HuH-7.5 (cell line): ENCODE results near the gene DOCK9.

ENCODE experiments used
- DNase-seq: peaks from one replicate; pipeline ENCODE4 v3.0.0; 2011; ENCODE audit warnings: low spot score

DOCK9 gene

DNA sequence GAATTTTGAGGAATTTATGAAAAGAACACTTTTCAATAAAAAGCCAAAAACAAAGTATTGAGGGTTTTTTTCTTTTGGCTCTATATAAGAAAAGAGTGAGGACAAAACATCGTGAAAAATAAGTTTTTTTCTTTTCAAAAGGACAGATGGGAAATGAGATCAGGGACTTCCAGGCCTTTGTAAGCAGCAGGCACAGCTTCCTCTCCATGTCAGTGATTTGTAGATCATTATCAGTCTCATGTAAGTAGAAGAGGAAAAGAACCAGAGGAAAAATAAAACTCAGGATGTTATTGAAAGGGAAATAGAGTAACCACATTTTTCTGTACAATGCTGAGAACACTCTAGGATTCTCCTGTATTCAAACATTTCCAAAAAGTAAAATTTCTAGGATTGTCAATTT is 29.9 kb downstream of the DOCK9 start:
- no peak for DNase-seq

DNA sequence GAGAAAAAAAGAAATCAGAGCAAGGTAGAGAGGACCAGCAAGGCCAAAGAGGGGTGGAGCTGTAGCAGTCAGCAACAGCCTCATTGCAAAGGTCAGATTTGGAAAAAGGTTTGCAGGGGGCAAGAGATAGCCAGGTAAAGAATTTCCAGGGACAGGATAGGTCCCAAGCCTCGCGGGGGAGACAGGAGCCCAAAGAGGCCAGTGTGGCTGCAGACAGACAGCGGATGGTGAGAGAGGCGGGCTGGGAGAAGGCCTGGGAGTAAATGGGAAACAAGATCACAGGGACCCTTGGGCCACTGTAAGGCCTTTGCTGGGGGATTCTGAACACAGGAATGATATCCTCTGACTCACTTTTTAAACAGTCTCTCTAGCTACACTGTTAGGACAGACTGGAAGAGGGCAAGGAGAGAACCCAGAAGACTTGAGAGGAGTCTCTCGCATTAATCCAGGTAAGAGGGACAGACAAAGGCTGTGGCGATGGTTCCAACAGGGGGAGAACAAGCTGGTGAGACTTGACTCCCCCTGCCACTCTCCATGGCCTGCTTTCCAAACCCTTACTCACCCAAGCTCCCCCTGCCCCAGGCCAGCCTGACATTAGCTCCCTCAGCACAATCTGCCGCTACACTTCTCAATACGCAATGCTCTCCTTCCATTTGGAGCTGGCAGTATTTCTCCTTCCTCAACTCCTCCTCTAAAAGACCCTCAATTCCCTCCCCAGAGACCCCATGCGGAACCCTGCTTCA is 31.8 kb downstream of the DOCK9 start:
- no peak for DNase-seq

DNA sequence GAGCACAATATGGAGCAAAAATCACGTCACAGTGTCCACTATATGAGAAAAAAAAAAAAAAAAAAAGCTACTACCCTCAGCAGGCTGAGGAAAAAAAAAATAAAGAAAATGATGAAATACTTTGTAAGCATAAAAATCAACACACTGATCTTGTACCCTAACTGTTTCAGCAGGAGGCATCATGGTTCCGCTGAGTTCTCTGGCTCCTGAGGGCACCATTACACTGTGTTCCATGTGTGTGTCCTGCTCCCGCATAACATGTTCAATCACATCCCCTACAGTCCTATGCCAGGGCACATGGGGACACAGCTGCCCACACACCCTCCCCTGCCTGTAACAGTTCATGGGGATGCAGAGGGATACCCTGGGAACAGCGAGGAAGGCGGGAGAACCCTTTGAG is 33.5 kb downstream of the DOCK9 start:
- DNase-seq = no peak

DNA sequence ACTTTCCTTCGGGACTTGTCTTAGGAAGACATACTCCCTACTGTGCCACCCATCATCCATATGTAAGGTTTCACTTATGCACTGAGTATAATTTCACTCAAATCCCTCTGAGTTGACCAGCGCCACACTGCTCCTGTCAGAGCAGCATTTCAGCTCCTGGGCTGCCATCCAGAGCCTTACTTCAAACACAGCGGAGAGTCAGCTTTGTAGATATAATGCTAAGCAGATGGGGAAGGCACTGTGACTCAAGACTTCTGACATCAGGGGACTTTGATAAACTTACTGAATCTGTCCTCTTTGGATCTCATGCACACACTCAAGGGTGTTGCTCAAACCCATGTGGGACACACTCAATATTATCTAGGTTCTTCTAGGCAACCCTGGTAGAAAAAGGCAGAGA is 34.9 kb downstream of the DOCK9 start:
- no peak for DNase-seq

DNA sequence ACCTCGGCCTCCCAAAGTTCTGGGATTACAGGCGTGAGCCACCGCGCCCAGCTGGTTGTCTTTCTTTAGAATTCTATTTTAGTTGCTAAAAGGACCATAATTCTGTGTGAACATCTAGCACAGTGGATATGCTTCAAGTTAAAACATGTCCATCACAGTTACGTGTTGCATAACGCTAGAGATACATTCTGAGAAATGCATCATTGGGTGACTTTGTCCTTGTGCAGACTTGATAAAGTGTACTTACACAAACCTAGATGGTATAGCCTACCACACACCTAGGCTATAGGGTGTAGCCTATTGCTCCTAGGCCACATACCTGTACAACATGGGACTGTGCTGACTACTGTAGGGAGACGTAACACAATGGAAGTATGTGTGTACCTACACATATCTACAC is 35.4 kb downstream of the DOCK9 start:
- no peak for DNase-seq

DNA sequence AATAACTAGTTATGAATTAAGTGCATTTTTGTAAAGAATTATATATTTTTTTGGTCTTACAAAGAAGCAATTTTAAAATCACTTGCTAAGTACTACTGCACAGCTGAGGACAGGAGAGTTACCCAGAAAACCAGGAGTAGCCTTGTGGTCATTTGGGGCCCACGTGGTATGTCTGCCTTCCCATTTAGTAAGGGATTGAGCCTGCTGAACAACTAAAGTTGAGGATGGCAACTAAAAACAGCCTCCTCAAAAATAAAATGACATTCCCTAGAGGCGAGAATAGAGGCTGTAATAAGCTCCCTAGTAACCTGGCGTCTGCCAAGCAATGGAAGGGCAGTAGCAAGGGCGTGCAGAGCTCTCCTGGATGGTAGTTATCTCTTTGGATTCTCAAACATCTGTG is 36.3 kb downstream of the DOCK9 start:
- DNase-seq = no peak

DNA sequence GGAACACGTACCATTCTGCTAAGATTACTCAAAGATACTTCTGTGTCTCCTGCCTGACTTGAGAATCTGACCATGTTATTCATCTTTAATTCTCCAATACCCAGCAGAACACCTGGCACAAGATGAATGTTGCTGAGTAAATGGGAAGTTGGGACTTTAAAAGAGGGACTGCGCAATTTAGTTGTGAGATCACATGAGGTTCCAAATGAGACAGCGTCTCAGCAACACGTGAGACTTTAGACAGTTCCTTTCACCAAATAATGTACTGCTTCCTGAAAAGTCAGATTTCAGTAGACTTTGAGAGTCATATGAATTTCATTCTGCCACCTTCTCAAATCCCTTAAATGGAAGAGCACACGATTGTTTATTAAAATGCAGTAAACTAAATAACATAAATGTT is 36.7 kb downstream of the DOCK9 start:
- DNase-seq = no peak

DNA sequence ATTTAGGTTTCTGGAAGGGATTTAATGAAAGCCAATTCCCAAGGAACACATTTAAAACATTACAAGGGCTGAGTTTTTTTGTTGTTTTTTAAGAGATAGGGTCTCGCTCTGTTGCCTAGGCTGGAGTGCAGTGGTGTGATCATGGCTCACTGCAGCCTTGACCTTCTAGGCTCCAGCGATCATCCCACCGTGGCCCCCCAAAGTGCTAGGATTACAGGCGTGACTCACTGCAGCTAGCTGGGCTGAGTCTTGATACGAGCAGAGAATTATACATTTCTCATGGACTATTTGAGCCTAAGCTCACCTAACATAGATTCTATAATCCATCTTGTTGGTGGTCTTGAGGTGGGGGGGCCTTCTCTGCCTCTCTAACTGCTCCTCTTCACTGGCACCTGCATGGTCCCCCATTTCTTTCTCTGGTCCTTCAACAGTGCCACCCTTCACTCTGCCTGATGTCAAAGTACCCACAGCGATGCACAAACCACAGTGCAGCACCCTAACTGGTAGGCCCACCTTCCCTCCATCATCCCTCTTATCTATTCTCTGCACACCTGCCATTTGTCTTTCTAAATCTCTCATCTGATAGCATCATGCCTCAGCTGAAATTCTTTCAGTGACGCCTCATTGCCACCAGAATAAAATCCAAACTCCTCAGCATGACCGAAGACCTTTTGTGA is 37.4 kb downstream of the DOCK9 start:
- DNase-seq = no peak

DNA sequence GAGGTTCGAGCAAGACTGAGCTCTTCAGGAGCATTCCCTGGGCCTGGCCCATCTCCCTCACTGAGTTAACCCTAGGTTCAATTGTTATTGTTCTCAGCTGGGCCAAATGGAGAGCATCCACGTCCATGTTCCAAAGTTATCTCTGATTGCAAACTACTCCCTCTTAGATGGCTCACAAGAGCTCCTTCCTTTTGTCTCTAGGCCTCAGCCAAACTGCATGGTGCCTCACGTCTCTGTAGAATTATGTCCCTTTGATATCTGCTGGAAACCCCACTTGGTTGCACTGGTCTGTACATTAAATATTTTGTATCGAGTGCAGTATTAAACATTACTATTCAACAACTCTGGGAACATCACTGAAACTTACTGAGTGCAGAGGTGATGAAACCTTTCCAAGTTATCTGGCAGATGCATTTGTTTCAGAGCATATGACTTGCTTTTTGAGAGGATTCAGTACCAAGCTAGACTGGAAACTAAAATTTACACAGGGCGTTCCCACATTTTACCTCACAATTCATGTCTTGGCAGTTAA is 38.1 kb downstream of the DOCK9 start:
- DNase-seq = no peak

DNA sequence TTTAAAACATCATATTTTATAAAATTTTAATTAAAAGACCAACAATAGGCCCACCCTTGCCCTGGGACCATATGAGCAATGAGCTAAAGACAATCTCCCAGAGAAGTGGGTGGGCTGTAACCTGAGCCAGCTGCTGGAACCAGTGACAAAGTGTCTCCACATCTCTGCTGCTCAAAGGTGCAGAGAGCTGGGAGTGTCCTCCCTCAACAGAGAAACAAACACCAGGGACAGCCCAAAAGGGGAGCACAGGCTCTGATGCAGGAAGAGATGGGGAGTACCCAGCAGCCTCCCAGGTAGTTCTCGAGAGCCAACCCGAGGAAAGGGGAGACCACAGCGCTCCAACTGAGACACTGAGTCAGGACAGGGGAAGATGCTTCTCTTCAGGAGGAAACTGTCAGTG is 39.1 kb downstream of the DOCK9 start:
- no peak for DNase-seq

DNA sequence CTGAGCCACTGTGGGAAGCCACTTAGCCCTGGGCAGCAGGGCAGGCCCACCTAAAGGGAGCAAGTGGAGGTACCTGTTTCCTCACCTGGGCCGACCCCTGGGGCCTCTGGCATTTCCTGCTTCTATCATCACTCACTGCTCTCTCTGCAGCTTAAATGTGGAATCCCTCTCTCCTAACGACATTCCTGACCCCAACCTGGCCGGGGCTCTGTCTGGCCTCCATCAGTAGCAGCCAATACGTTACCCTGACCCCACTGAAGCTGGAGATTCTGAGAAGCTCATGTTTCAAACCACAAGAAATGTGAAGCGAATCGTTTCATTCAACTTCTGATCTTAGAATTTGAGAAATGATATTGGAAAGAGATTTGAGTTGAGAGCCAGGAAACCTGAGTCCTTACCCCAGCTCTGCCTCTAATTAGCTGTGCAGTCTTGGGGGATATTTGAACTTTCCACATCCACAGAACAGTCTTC is 39.9 kb downstream of the DOCK9 start:
- no peak for DNase-seq

DNA sequence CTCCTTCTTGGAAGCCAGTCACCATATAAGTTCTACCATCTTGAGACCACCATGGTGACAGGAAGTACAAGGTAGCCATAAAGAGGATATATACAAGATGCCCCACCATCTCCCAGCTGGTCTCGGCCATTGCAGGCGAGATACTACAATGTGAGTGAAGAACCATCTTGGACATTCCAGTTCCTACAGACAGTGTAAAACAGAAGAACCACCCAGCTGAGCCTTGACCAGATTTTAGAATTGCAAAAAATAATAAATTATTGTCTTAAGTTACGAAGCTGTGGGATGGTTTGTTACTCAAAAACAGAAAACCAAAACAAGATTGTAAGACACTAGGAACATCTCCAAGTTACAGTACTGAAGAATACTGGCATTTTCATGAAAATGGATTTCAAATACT is 43.6 kb downstream of the DOCK9 start:
- no peak for DNase-seq

DNA sequence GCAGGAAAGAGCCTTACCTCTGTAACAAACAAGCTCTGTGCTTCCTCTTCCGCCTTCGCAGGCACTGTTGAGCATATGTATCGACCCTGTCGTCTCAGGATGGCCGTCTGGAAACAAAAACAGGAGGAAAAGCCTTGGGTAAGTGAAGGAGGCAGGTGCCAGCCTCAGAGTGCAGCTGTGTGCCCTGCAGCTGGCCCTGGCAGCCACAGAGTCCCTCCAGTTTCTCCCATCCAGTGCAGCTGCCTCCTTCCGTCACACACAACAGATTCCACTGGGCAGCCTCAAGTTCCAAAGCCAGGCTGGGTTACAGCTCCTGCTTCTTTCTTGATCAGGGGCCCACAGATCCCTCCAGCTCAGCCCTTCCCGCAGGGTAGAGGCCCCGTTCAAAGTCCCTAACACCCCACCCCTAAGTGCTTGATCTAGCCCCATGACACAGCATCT is 47.7 kb downstream of the DOCK9 start:
- DNase-seq = no peak

DNA sequence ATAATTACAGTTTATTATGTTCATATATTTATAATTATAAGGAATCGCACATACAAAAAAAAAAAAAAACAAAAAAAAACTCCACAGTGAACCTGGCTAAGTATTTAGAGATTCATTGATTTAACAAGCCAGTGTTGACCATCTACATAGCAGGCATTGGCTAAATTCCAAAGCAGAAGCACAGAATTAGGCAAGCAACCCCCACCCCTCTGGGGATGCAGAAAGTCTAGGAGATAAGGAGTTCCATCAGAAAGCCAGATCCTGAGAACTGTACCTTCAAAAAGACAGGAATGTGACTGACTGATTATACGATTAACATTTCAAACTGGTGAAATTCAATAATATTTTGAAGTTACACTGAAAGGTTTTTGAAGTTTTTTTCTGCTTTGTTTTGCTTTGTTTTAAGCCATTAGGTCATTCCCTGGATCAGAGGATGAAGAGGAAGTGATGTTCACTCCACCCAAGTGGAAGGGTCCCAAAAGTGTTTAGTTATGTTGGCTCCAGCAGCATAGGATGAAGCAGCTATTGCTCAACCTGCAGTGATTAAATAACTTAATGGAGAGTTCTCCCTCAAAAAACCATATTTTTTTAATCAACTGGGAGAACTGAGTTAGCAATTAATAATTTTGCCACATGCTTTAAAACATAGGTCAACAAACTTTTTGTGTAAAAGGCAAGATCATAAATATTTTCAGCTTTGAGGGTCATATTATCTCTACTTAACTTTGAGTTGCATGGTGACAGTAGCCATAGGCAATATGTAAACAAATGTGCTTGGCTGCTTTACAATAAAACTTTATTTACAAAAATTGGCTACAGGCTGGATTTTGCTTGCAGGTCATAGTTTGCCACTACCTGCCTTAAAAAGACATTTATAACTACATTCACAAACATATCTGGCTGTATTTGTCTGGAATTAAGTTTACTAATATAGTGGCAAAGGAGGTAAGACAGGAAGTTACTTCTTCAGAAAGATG is 49.6 kb downstream of the DOCK9 start:
- DNase-seq = no peak

DNA sequence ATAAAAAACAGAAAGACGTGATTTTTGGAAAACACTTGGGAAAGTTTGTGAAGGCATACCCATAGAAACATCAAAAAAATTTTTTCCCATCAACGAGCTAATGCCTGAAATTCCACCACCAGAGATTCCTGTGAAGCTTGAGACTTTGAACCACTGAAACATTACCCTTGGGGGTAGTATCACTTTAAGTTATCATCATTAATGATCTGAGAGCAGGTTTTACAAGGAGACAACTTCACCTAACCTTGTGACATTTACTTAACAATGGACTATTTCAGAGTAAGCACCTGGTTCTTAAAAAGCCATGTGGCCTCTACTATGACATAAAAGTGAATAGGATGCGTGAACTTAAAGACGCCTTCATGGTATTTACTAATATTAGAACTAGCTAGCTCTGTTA is 51.9 kb downstream of the DOCK9 start:
- no peak for DNase-seq

DNA sequence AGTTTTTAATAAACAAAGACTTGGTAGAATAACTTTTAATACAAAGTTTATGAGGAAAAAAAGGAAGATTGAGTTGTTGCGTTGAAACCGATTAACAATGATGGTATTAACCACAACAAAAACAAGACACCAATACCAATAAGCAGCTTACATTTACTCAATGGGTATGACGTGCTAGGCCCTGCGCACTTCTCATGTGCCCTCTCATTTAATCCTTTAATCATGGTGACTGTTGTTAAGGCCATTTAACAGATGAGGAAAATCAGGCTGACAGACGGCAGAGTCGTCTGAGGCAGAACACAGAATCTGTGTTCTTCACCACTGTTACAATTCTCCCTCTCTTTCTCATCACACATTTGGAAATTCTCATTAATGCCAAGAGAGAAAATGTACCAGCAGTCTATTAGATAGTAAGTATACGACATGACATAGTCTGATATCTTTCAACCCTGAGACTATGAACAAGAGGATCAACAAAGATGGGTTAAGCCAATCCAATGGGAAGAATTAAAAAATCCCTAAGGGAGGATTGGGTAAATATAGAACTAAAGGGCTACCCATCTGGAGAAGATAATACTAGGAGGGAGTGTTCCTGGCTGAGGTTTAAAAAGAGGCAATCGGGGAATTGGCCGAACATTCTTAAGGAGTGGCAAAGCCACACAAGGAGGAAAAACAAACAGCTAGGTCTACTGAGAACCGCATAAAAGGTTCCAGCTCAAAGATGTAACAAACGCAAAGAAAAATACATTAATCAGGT is 54.0 kb downstream of the DOCK9 start:
- DNase-seq = no peak

DNA sequence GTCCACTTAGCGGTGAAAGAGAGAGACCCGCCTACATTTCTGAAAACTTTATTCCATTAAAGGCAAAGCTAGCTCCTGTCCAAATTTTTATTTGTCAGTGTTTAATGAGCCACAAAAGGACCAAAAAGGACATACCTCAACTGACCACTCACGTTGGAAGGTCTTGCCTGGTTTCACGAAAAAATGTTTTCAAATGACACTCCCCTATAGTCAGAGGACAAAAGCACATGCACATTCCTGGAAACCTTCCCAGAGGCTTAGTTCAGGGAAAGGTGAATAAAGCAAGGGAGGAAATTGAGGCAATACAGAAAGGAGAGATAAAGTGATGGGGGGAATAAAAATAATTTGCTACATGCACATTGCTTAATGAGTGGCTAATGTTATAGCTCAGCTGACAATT is 55.6 kb downstream of the DOCK9 start:
- no peak for DNase-seq

DNA sequence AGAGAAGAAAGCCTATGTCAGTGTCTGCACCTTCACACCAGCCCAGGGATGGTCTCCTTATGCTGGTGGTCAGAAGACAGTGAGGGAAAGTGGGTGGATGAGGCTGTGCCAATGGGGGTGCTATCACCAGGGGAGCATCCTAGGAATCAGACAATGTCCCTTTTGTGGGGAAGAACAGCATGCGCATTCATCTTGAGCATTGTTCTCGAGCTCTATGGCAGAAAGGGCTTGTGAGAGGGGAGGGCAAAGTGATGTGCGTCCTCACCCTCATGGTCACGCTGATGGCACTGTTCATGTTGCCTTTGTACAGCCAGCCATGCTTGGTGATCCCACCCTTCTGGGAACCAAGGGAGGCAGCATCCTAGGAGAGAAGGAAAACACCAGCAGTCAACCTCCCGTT is 56.1 kb downstream of the DOCK9 start:
- DNase-seq = no peak

DNA sequence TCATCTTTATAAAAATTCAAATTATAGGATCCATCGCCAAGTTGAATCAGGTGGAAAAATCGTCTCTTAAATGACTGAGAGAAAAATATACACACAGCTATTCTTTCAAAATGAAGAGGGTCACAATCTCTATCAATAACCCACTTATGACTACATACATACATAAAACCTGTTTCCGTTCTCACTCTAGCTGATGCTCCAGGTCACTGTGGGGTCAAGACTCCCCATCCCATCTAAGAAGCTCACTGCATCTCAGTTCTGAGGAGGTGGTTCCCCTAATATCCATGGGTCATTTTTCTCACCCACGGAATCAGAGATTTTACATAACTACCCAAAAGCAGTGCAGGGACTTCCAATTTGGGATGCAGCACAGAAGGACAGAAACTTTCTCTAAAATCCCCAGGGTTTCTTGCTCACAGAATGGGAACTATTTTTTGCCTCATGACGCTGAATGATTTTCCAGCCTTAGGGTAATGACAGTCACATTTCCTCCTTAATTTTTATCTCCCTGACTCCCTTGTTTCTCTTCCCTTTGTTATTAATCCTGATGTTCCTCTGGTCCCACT is 56.8 kb downstream of the DOCK9 start:
- no peak for DNase-seq

DNA sequence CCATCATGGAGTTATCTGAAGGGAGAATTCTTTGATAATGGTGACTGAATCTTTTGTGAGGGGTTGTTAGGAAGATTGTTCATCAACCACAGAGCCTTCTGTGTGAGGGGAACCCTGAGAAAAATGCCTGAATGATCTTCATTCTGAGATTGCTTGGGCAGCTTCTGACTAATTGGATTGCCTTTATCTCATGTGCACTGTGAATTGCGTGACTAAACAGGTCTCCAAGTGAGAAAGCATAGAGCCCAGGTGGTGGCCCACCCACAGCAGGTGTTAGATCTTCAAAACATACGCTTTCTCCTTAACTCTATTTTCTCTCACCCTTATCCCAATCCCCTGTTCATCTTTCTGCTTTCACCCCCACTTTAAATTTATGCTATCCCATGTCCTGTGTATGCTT is 58.3 kb downstream of the DOCK9 start:
- no peak for DNase-seq

DNA sequence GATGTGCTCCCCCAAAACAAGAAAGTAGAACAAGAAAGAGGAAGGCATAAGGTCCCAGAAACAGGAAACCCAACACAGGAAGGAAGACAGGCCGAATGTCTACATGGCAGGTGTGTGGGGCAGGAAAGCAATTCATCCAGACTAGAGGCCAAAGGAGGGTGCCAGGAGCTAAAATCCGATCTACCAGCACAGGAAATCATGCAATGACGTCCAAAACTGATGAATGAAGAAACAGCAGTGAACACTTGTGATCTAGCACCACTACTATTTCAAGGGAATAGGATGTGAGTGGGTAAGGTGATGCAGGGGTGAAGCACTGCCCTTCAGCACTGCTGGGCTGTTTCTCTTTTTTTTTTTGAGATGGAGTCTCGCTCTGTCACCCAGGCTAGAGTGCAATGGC is 59.1 kb downstream of the DOCK9 start:
- no peak for DNase-seq
